ENCODE measurements around the gene TRPV4. TPM values are rescaled to one million over a fixed set of nuclear protein-coding genes. Genes with fewer than 3 reads are reported as not detected.

TRPV4 gene
- total and polyA plus RNA-seq, 2 donors, result 0.19 to 0.59 TPM

- 38% methylated on average over 31 of the region's 31 CpGs for WGBS
- Histone ChIP-seq H3K27ac (ENCODE audit: low read depth in 1 of 2, low read length in 1 of 2) (no peak overlapping the region), H3K4me1 (ENCODE audit: control insufficient read depth in 2 of 2, insufficient read depth in 2 of 2, low read length in 2 of 2) (no peaks in the 10 kb centered on the region), H3K4me3 (ENCODE audit: low read length in 2 of 2) (no peak overlapping the region), H3K36me3 (ENCODE audit: control insufficient read depth in 2 of 2, insufficient read depth in 2 of 2, low read length in 1 of 2) (no peaks in the 10 kb centered on the region), H3K27me3 (ENCODE audit: control insufficient read depth in 2 of 2, insufficient read depth in 1 of 2, low read length in 1 of 2) (peaks cover 17 to 69% of the 10 kb centered on the region in 2 donors), H3K9me3 (ENCODE audit: control insufficient read depth in 2 of 2, insufficient read depth in 1 of 2, low read length in 1 of 2) (no peaks in the 10 kb centered on the region)
- DNase-seq (ENCODE audit: low read depth in 6 of 9, low spot score in 9 of 9), result no peak
These were observed 474 bp downstream of the TRPV4 start for GRCh38 chr12:109832541-109833306.

- no peaks in the 10 kb centered on the region for H3K36me3 ChIP-seq (ENCODE audit: control insufficient read depth in 2 of 2, insufficient read depth in 2 of 2, low read length in 1 of 2)
- no peak for DNase-seq (ENCODE audit: low read depth in 6 of 9, low spot score in 9 of 9)
- H3K27me3 ChIP-seq (ENCODE audit: control insufficient read depth in 2 of 2, insufficient read depth in 1 of 2, low read length in 1 of 2), result peaks cover 17 to 66% of the 10 kb centered on the region in 2 donors
- H3K9me3 ChIP-seq (ENCODE audit: control insufficient read depth in 2 of 2, insufficient read depth in 1 of 2, low read length in 1 of 2), result no peaks in the 10 kb centered on the region
- H3K4me3 ChIP-seq (ENCODE audit: low read length in 2 of 2), result no peak overlapping the region
- no peaks in the 10 kb centered on the region for H3K4me1 ChIP-seq (ENCODE audit: control insufficient read depth in 2 of 2, insufficient read depth in 2 of 2, low read length in 2 of 2)
- no peak overlapping the region for H3K27ac ChIP-seq (ENCODE audit: low read depth in 1 of 2, low read length in 1 of 2)
- 96% methylated on average over 9 of the region's 9 CpGs for WGBS
These were observed 1.3 kb downstream of the TRPV4 start for GRCh38 chr12:109831929-109832328.

- WGBS, result 92% methylated on average over 6 of the region's 6 CpGs
- H3K4me3 ChIP-seq (ENCODE audit: low read length in 2 of 2), result no peak overlapping the region
These were observed 1.8 kb downstream of the TRPV4 start for GRCh38 chr12:109831365-109831764.

GRCh38 chr12:109830718-109831117, 2.5 kb downstream of the TRPV4 start:
- no peak for DNase-seq (ENCODE audit: low read depth in 6 of 9, low spot score in 9 of 9)
- H3K27me3 ChIP-seq (ENCODE audit: control insufficient read depth in 2 of 2, insufficient read depth in 1 of 2, low read length in 1 of 2), result peaks cover 17 to 63% of the 10 kb centered on the region in 2 donors
- H3K9me3 ChIP-seq (ENCODE audit: control insufficient read depth in 2 of 2, insufficient read depth in 1 of 2, low read length in 1 of 2), result no peaks in the 10 kb centered on the region
- no peaks in the 10 kb centered on the region for H3K36me3 ChIP-seq (ENCODE audit: control insufficient read depth in 2 of 2, insufficient read depth in 2 of 2, low read length in 1 of 2)
- WGBS, result 83% methylated on average over 2 of the region's 2 CpGs
- H3K4me1 ChIP-seq (ENCODE audit: control insufficient read depth in 2 of 2, insufficient read depth in 2 of 2, low read length in 2 of 2), result no peaks in the 10 kb centered on the region
- H3K4me3 ChIP-seq (ENCODE audit: low read length in 2 of 2), result no peak overlapping the region
- no peak overlapping the region for H3K27ac ChIP-seq (ENCODE audit: low read depth in 1 of 2, low read length in 1 of 2)

More at GRCh38 chr12:109831365-109831764, 1.8 kb downstream of the TRPV4 start:
- Histone ChIP-seq H3K4me1 (ENCODE audit: control insufficient read depth in 2 of 2, insufficient read depth in 2 of 2, low read length in 2 of 2) (no peaks in the 10 kb centered on the region), H3K36me3 (ENCODE audit: control insufficient read depth in 2 of 2, insufficient read depth in 2 of 2, low read length in 1 of 2) (no peaks in the 10 kb centered on the region), H3K9me3 (ENCODE audit: control insufficient read depth in 2 of 2, insufficient read depth in 1 of 2, low read length in 1 of 2) (no peaks in the 10 kb centered on the region), H3K27me3 (ENCODE audit: control insufficient read depth in 2 of 2, insufficient read depth in 1 of 2, low read length in 1 of 2) (peaks cover 17 to 66% of the 10 kb centered on the region in 2 donors), H3K27ac (ENCODE audit: low read depth in 1 of 2, low read length in 1 of 2) (no peak overlapping the region)
- no peak for DNase-seq (ENCODE audit: low read depth in 6 of 9, low spot score in 9 of 9)

- no peak for DNase-seq (ENCODE audit: low read depth in 6 of 9, low spot score in 9 of 9)
- Histone ChIP-seq H3K4me3 (ENCODE audit: low read length in 2 of 2) (no peak overlapping the region), H3K27ac (ENCODE audit: low read depth in 1 of 2, low read length in 1 of 2) (no peak overlapping the region), H3K36me3 (ENCODE audit: control insufficient read depth in 2 of 2, insufficient read depth in 2 of 2, low read length in 1 of 2) (no peaks in the 10 kb centered on the region), H3K9me3 (ENCODE audit: control insufficient read depth in 2 of 2, insufficient read depth in 1 of 2, low read length in 1 of 2) (no peaks in the 10 kb centered on the region), H3K4me1 (ENCODE audit: control insufficient read depth in 2 of 2, insufficient read depth in 2 of 2, low read length in 2 of 2) (no peaks in the 10 kb centered on the region), H3K27me3 (ENCODE audit: control insufficient read depth in 2 of 2, insufficient read depth in 1 of 2, low read length in 1 of 2) (peaks cover 17 to 62% of the 10 kb centered on the region in 2 donors)
- 90% methylated on average over 2 of the region's 2 CpGs for WGBS
These were observed 2.9 kb downstream of the TRPV4 start for GRCh38 chr12:109830267-109830666.

- Histone ChIP-seq H3K9me3 (ENCODE audit: control insufficient read depth in 2 of 2, insufficient read depth in 1 of 2, low read length in 1 of 2) (no peaks in the 10 kb centered on the region), H3K27me3 (ENCODE audit: control insufficient read depth in 2 of 2, insufficient read depth in 1 of 2, low read length in 1 of 2) (peaks cover 17 to 57% of the 10 kb centered on the region in 2 donors), H3K27ac (ENCODE audit: low read depth in 1 of 2, low read length in 1 of 2) (no peak overlapping the region), H3K36me3 (ENCODE audit: control insufficient read depth in 2 of 2, insufficient read depth in 2 of 2, low read length in 1 of 2) (no peaks in the 10 kb centered on the region), H3K4me3 (ENCODE audit: low read length in 2 of 2) (no peak overlapping the region), H3K4me1 (ENCODE audit: control insufficient read depth in 2 of 2, insufficient read depth in 2 of 2, low read length in 2 of 2) (no peaks in the 10 kb centered on the region)
- WGBS, result 86% methylated on average over 10 of the region's 10 CpGs
- no peak for DNase-seq (ENCODE audit: low read depth in 6 of 9, low spot score in 9 of 9)
These were observed 3.5 kb downstream of the TRPV4 start for GRCh38 chr12:109829667-109830066.

- H3K9me3 ChIP-seq (ENCODE audit: control insufficient read depth in 2 of 2, insufficient read depth in 1 of 2, low read length in 1 of 2), result no peaks in the 10 kb centered on the region
- peaks cover 17 to 49% of the 10 kb centered on the region in 2 donors for H3K27me3 ChIP-seq (ENCODE audit: control insufficient read depth in 2 of 2, insufficient read depth in 1 of 2, low read length in 1 of 2)
- H3K4me1 ChIP-seq (ENCODE audit: control insufficient read depth in 2 of 2, insufficient read depth in 2 of 2, low read length in 2 of 2), result no peaks in the 10 kb centered on the region
- no peaks in the 10 kb centered on the region for H3K36me3 ChIP-seq (ENCODE audit: control insufficient read depth in 2 of 2, insufficient read depth in 2 of 2, low read length in 1 of 2)
- WGBS, result 86% methylated on average over 3 of the region's 3 CpGs
- H3K27ac ChIP-seq (ENCODE audit: low read depth in 1 of 2, low read length in 1 of 2), result no peak overlapping the region
- no peak for DNase-seq (ENCODE audit: low read depth in 6 of 9, low spot score in 9 of 9)
- no peak overlapping the region for H3K4me3 ChIP-seq (ENCODE audit: low read length in 2 of 2)
These were observed 4.3 kb downstream of the TRPV4 start for GRCh38 chr12:109828754-109829511.

GRCh38 chr12:109827566-109828550, 5.3 kb downstream of the TRPV4 start:
- H3K9me3 ChIP-seq (ENCODE audit: control insufficient read depth in 2 of 2, insufficient read depth in 1 of 2, low read length in 1 of 2), result no peaks in the 10 kb centered on the region
- no peaks in the 10 kb centered on the region for H3K4me1 ChIP-seq (ENCODE audit: control insufficient read depth in 2 of 2, insufficient read depth in 2 of 2, low read length in 2 of 2)
- no peak overlapping the region for H3K4me3 ChIP-seq (ENCODE audit: low read length in 2 of 2)
- DNase-seq (ENCODE audit: low read depth in 6 of 9, low spot score in 9 of 9), result no peak
- WGBS, result 58% methylated on average over 19 of the region's 19 CpGs
- no peak overlapping the region for H3K27ac ChIP-seq (ENCODE audit: low read depth in 1 of 2, low read length in 1 of 2)
- H3K36me3 ChIP-seq (ENCODE audit: control insufficient read depth in 2 of 2, insufficient read depth in 2 of 2, low read length in 1 of 2), result no peaks in the 10 kb centered on the region
- H3K27me3 ChIP-seq (ENCODE audit: control insufficient read depth in 2 of 2, insufficient read depth in 1 of 2, low read length in 1 of 2), result peaks cover 10 to 40% of the 10 kb centered on the region in 2 donors

Measured in thymus (tissue), 11 donors.